ENCODE results near the gene PRR15L. TPM values are rescaled to one million over a fixed set of nuclear protein-coding genes. Genes with fewer than 3 reads are reported as not detected.

The PRR15L gene
- total RNA-seq, 1 experiment from 2014 or later, result not detected

- H3K56ac ChIP-seq (ENCODE audit: insufficient read length, low read depth, low read length), result no peak overlapping the region
- no peaks in the 10 kb centered on the region for H3K79me1 ChIP-seq (ENCODE audit: insufficient read depth, low read depth, low read length, poor library complexity, severe bottlenecking)
- H4K20me1 ChIP-seq (ENCODE audit: control insufficient read depth, insufficient read depth, insufficient read length), result no peaks in the 10 kb centered on the region
- no peak overlapping the region for H2BK20ac ChIP-seq (ENCODE audit: low read depth, low read length, poor library complexity, severe bottlenecking)
- Mint-ChIP-seq H3K27ac (no peak overlapping the region), H3K36me3 (ENCODE audit: insufficient read depth in 1 of 3, low read depth in 3 of 3) (peaks cover 13 to 48% (median 39%) of the 10 kb centered on the region in 3 experiments; a peak in 6 of 7 replicates), H3K9me3 (no peaks in the 10 kb centered on the region), H3K4me1 (no peaks in the 10 kb centered on the region), H3K4me3 (no peak overlapping the region), H3K27me3 (ENCODE audit: low read depth) (no peaks in the 10 kb centered on the region)
- no peak overlapping the region for H4K91ac ChIP-seq (ENCODE audit: insufficient read length, low read depth, low read length)
- H3K9ac ChIP-seq (ENCODE audit: extremely low read depth, insufficient read length, low read length), result no peak overlapping the region
- H2BK12ac ChIP-seq (ENCODE audit: insufficient read length, low read depth, low read length), result no peak overlapping the region
- no peaks in the 10 kb centered on the region for H3K4me1 ChIP-seq (ENCODE audit: insufficient read depth, low read length)
- H4K8ac ChIP-seq (replicated peaks; ENCODE audit: insufficient read length, low read depth, low read length), result no peak overlapping the region
- no peak overlapping the region for H3K14ac ChIP-seq (ENCODE audit: insufficient read depth, low read length)
- H3K18ac ChIP-seq (ENCODE audit: insufficient read length, low read depth, low read length), result no peak overlapping the region
- H3K4me2 ChIP-seq (ENCODE audit: insufficient read depth, insufficient read length, low read length), result no peak overlapping the region
- no peak overlapping the region for H3K23ac ChIP-seq (ENCODE audit: insufficient read length, low read depth, low read length)
- H3K79me2 ChIP-seq (ENCODE audit: insufficient read depth, low read length), result no peaks in the 10 kb centered on the region
- H3T11ph ChIP-seq (ENCODE audit: low read length), result no peak overlapping the region
- H3K4ac ChIP-seq (ENCODE audit: low read depth, low read length), result no peak overlapping the region
- WGBS (ENCODE audit: extremely low coverage, insufficient read length, low lambda C conversion rate), result no CpG with 5 or more reads among the region's 20 CpGs
- H3K27me3 ChIP-seq (ENCODE audit: insufficient read depth, low read length), result no peaks in the 10 kb centered on the region
- TF ChIP-seq CTCF (conservative IDR thresholded peaks at IDR 0.05), result no peak
- no peak for DNase-seq
- no peak overlapping the region for H4K5ac ChIP-seq (ENCODE audit: insufficient read length, low read depth, low read length)
- H2AFZ ChIP-seq (ENCODE audit: low read length), result no peak overlapping the region
- H3K23me2 ChIP-seq (ENCODE audit: insufficient read length, low read depth, low read length, poor library complexity, severe bottlenecking), result no peaks in the 10 kb centered on the region
- H2BK120ac ChIP-seq (ENCODE audit: low read depth, low read length, poor library complexity, severe bottlenecking), result no peak overlapping the region
- no peak overlapping the region for H2AK5ac ChIP-seq (ENCODE audit: insufficient read length, low read length)
- no peaks in the 10 kb centered on the region for H3K9me3 ChIP-seq (ENCODE audit: control insufficient read depth, low read depth, low read length)
- no peak overlapping the region for H2BK15ac ChIP-seq (ENCODE audit: low read depth, low read length)
- H3K27ac ChIP-seq (ENCODE audit: insufficient read length, low read depth, low read length), result no peak overlapping the region
- no peak overlapping the region for H2BK5ac ChIP-seq (ENCODE audit: insufficient read length, low read length)
Observed at GRCh38 chr17:47927821-47928400, 29.8 kb downstream of the PRR15L start.
